ENCODE data around the gene IFI27L1. TPM values are rescaled to one million over a fixed set of nuclear protein-coding genes. Genes with fewer than 3 reads are reported as not detected.

Gene IFI27L1
- total RNA-seq, 2 donors from 2014 or later: 15.8 to 27.4 TPM

GRCh38 chr14:94038510-94038909 lies 42.6 kb upstream of the IFI27L1 start:
- intact Hi-C loops (cut with DNase I): loop anchor here (5.0 kb wide), 1 partner anchor 139 kb away; no protein-coding TSS in a partner anchor

GRCh38 chr14:94038921-94039629 lies 42.0 kb upstream of the IFI27L1 start:
- no peak overlapping the region for H3K4me3 ChIP-seq
- no peak for TF ChIP-seq CTCF (IDR thresholded peaks at IDR 0.05)
- no peaks in the 10 kb centered on the region for H3K27me3 ChIP-seq
- no peak overlapping the region for H3K27ac ChIP-seq
- no peaks in the 10 kb centered on the region for H3K4me1 ChIP-seq
- no peaks in the 10 kb centered on the region for H3K36me3 ChIP-seq
- intact Hi-C loops (cut with DNase I): loop anchor here (5.0 kb wide), 1 partner anchor 138 kb away; no protein-coding TSS in a partner anchor
- DNase-seq: no peak
- no peaks in the 10 kb centered on the region for H3K9me3 ChIP-seq
- no peak overlapping the region for H3K9ac ChIP-seq (ENCODE audit: low read depth in 2 of 2, low read length in 2 of 2)

More at GRCh38 chr14:94038510-94038909, 42.6 kb upstream of the IFI27L1 start:
- H3K27ac ChIP-seq: no peak overlapping the region
- no peaks in the 10 kb centered on the region for H3K4me1 ChIP-seq
- no peaks in the 10 kb centered on the region for H3K36me3 ChIP-seq
- H3K27me3 ChIP-seq: no peaks in the 10 kb centered on the region
- no peak overlapping the region for H3K9ac ChIP-seq (ENCODE audit: low read depth in 2 of 2, low read length in 2 of 2)
- H3K4me3 ChIP-seq: no peak overlapping the region
- no peaks in the 10 kb centered on the region for H3K9me3 ChIP-seq
- TF ChIP-seq CTCF (IDR thresholded peaks at IDR 0.05): no peak
- no peak for DNase-seq

DNA sequence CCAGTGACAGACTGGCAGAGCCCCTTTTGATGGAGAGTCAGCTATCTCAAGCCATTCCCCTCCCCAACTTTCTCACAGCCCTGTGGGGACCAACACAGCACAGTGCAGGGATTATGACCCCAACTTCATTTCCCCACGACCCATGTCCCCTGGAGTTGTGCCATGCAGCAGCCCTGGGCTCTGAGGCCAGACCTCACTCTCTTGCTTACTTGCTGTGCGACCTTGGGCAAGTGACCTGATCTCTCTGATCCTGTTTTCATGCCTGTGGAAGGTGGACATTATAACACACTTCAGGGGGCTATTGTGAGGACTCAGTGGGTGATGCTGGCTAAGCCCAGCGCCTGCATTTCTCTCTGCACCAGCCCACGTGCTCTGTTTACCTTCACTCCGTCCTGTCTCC lies 40.9 kb upstream of the IFI27L1 start:
- Histone ChIP-seq H3K9me3 (no peaks in the 10 kb centered on the region), H3K9ac (ENCODE audit: low read depth in 2 of 2, low read length in 2 of 2) (no peak overlapping the region), H3K4me3 (no peak overlapping the region), H3K4me1 (no peaks in the 10 kb centered on the region), H3K27me3 (no peaks in the 10 kb centered on the region), H3K36me3 (no peaks in the 10 kb centered on the region), H3K27ac (no peak overlapping the region)
- no peak for TF ChIP-seq CTCF (IDR thresholded peaks at IDR 0.05)
- intact Hi-C loops (cut with DNase I): no loop called here
- no peak for DNase-seq

GRCh38 chr14:94040796-94041195 lies 40.3 kb upstream of the IFI27L1 start:
- Histone ChIP-seq H3K36me3 (no peaks in the 10 kb centered on the region), H3K27me3 (no peaks in the 10 kb centered on the region), H3K4me1 (no peaks in the 10 kb centered on the region), H3K9me3 (no peaks in the 10 kb centered on the region), H3K4me3 (no peak overlapping the region), H3K9ac (ENCODE audit: low read depth in 2 of 2, low read length in 2 of 2) (no peak overlapping the region), H3K27ac (no peak overlapping the region)
- TF ChIP-seq CTCF (IDR thresholded peaks at IDR 0.05): no peak
- intact Hi-C loops (cut with DNase I): no loop called here
- no peak for DNase-seq

GRCh38 chr14:94041551-94042346 lies 39.4 kb upstream of the IFI27L1 start:
- no peak for TF ChIP-seq CTCF (IDR thresholded peaks at IDR 0.05)

More at GRCh38 chr14:94041551-94042346, 39.4 kb upstream of the IFI27L1 start:
- DNase-seq: no peak
- H3K4me1 ChIP-seq: no peaks in the 10 kb centered on the region
- no peak overlapping the region for H3K27ac ChIP-seq
- H3K9me3 ChIP-seq: no peaks in the 10 kb centered on the region
- intact Hi-C loops (cut with DNase I): no loop called here
- H3K4me3 ChIP-seq: no peak overlapping the region
- no peaks in the 10 kb centered on the region for H3K27me3 ChIP-seq
- H3K9ac ChIP-seq (ENCODE audit: low read depth in 2 of 2, low read length in 2 of 2): no peak overlapping the region
- no peaks in the 10 kb centered on the region for H3K36me3 ChIP-seq
